Naive B cell (primary cell): ENCODE data around the gene TRIM13. TPM values are rescaled to one million over a fixed set of nuclear protein-coding genes. Genes with fewer than 3 reads are reported as not detected.
"Not testable (repeated sequence)": the region's sequence is repeated elsewhere in the genome, so short reads cannot be mapped to it uniquely, and the experiment has no call there.

Experiments
- ATAC-seq, 2 donors: fragments of 150-1000 bp; cut with Tn5 transposase; 2 replicates each; pipeline ENCODE4 v1.10.0; 2021; ENCODE audit warnings: low read depth in 2 of 2, mild to moderate bottlenecking in 2 of 2, moderate library complexity in 2 of 2
- DNase-seq: peaks from one replicate; pipeline ENCODE4 v3.0.0; 2022
- H3K27ac Mint-ChIP-seq, 6 donors: one replicate each; pipeline ENCODE4 v1.8.0; 2020 to 2022; ENCODE audit warnings: mild to moderate bottlenecking in 6 of 6, mixed read lengths in 6 of 6, moderate library complexity in 5 of 6, inconsistent platforms in 2 of 6
- H3K27me3 Mint-ChIP-seq, 3 donors: one replicate each; pipeline ENCODE4 v1.8.0; 2021 to 2022; ENCODE audit warnings: mixed read lengths in 3 of 3, mild to moderate bottlenecking in 1 of 3
- H3K36me3 Mint-ChIP-seq, 2 donors: one replicate each; pipeline ENCODE4 v1.8.0; 2020 to 2022; ENCODE audit warnings: mixed read lengths in 2 of 2, inconsistent platforms in 1 of 2, mild to moderate bottlenecking in 1 of 2
- H3K4me1 Mint-ChIP-seq, 3 donors: one replicate each; pipeline ENCODE4 v1.8.0; 2020 to 2022; ENCODE audit warnings: mixed read lengths in 3 of 3, inconsistent platforms in 1 of 3, mild to moderate bottlenecking in 1 of 3, moderate library complexity in 1 of 3
- H3K4me3 Mint-ChIP-seq, 8 donors: one replicate each; pipeline ENCODE4 v1.8.0; 2020 to 2022; ENCODE audit warnings: mild to moderate bottlenecking in 8 of 8, mixed read lengths in 8 of 8, moderate library complexity in 8 of 8, inconsistent platforms in 2 of 8
- H3K9me3 Mint-ChIP-seq, 7 donors: one replicate each; pipeline ENCODE4 v1.8.0; 2020 to 2022; ENCODE audit warnings: mixed read lengths in 7 of 7, mild to moderate bottlenecking in 5 of 7, inconsistent platforms in 2 of 7, moderate library complexity in 1 of 7
- polyA plus RNA-seq, 6 donors: library from polyadenylated mRNA; unstranded; fragments of 300-500 nt; fragmentation: Illumina TruSeq; gene quantifications; one replicate each; pipeline ENCODE4 v1.2.3, GENCODE V29; 2021; ENCODE audit warnings: low read depth in 6 of 6

Gene TRIM13
- polyA plus RNA-seq, 6 donors from 2014 or later: 27.4 to 42.0 (median 29.8) TPM

DNA sequence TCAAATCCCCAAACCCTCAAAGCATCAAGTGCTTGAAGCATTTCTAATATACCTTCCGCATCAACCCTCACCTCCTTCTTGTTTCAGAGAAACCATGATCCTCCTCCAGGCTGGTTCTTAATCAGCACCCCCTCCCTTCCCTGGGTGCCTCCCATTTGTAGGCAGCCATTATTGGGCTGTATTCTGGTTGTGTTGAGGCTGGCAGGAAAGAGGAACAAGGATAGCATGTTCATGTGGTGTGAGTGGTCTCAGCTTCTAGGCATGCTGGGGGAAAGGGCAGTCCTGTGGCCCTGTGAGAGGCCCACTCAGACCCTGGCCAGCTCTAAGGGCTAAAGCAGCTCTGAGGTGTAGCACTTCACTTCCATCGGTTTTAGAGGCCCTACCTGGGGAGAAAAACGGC, 18.9 kb upstream of the TRIM13 start:
- Mint-ChIP-seq H3K9me3 (no peaks in the 10 kb centered on the region), H3K27ac (peak overlapping the region in 2 of 6 donors; percentile 20 to 60), H3K4me1 (peaks cover 5 to 14% (median 8%) of the 10 kb centered on the region in 3 donors), H3K4me3 (no peak overlapping the region), H3K36me3 (no peaks in the 10 kb centered on the region), H3K27me3 (no peaks in the 10 kb centered on the region)
- DNase-seq (no peak), ATAC-seq (no peak)

DNA sequence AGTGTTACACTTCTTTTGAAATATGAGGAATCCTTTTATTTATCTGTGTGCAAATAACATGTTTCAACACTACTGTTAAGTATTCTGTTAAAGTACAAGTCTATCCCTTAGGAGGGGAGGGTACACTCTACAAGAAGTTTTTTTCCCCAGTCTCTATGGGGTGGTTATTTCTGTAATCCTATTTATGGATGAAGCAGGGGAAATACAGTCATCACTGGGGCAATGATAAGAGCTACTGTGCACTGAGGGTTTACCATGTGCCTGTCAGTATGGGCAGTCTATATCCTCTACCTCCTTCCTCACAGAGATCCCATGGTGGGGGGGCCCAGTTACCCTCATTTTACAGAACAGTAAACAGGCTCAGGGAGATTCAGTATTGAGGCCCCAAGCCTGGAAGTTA, 16.6 kb upstream of the TRIM13 start:
- ATAC-seq (no peak), DNase-seq (no peak)
- H3K4me1 Mint-ChIP-seq: peaks cover 8 to 14% (median 9%) of the 10 kb centered on the region in 3 donors
- H3K27me3 Mint-ChIP-seq: no peaks in the 10 kb centered on the region
- peak overlapping the region in 1 of 6 donors; percentile 56 for H3K27ac Mint-ChIP-seq
- no peaks in the 10 kb centered on the region for H3K9me3 Mint-ChIP-seq
- H3K4me3 Mint-ChIP-seq: no peak overlapping the region
- H3K36me3 Mint-ChIP-seq: no peaks in the 10 kb centered on the region

DNA sequence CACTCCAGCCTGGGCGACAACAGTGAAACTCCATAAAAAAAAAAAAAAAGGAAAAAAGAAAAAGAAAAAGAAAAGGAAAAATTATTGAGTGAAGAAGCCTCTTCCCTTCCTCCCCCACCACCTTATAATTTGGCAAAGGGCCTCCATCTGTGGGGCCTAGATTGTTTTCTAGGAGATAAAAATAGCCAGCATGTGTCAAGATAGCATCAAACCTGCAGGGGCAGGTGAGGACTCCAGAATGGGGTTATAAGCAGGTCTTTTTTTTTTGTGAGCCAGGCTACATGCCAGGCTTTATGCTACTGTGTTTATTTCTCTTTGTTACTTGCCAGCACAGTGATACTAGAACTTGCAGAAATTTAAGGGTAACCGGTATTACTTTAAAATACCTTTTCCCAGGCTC, 11.7 kb upstream of the TRIM13 start:
- DNase-seq (no peak), ATAC-seq (no peak)
- H3K9me3 Mint-ChIP-seq: no peaks in the 10 kb centered on the region
- H3K27me3 Mint-ChIP-seq: no peaks in the 10 kb centered on the region
- peak overlapping the region in 2 of 6 donors; percentile 43 to 59 for H3K27ac Mint-ChIP-seq
- H3K36me3 Mint-ChIP-seq: no peaks in the 10 kb centered on the region
- H3K4me3 Mint-ChIP-seq: no peak overlapping the region
- H3K4me1 Mint-ChIP-seq: peaks cover 4 to 11% (median 7%) of the 10 kb centered on the region in 3 donors

DNA sequence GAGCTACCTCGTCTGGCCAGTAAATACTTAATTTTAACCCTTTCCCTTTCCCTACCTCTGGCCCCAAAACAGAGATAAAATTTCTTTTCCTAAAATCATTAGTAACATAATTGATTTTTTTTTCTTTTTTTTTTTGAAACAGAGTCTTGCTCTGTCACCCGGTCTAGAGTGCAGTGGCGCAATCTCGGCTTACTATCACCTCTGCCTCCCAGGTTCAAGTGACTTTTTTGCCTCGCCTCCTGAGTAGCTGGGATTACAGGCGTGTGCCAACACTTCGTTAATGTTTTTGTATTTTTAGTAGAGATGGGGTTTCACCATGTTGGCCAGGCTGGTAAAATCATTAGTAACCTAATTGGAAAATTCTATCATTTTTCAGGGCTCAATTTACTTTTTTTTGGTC, 10.4 kb upstream of the TRIM13 start:
- no peak for DNase-seq
- no peak overlapping the region for H3K4me3 Mint-ChIP-seq
- ATAC-seq: no peak
- H3K27me3 Mint-ChIP-seq: no peaks in the 10 kb centered on the region
- H3K36me3 Mint-ChIP-seq: no peaks in the 10 kb centered on the region
- H3K4me1 Mint-ChIP-seq: peaks cover 5 to 11% (median 8%) of the 10 kb centered on the region in 3 donors
- no peak overlapping the region for H3K27ac Mint-ChIP-seq
- H3K9me3 Mint-ChIP-seq: no peaks in the 10 kb centered on the region

DNA sequence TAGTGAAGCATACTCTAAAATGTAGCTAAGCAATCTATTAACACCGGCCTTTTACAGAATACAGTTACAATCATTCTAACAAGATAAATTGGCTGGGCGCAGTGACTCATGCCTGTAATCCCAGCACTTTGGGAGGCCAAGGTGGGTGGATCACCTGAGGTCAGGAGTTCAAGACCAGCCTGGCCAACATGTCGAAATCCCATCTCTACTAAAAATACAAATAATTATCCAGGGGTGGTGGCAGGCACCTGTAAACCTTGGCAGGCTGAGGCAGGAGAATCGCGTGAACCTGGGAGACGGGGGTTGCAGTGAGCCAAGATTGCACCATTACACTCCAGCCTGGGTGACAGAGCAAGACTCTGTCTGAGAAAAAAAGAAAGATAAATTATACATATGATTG, 6.2 kb upstream of the TRIM13 start:
- not testable (repeated sequence) for H3K27me3 Mint-ChIP-seq, DNase-seq, H3K36me3 Mint-ChIP-seq, ATAC-seq, H3K9me3 Mint-ChIP-seq, H3K4me3 Mint-ChIP-seq
- Mint-ChIP-seq H3K4me1 (peaks cover 10 to 16% (median 12%) of the 10 kb centered on the region in 3 donors), H3K27ac (peak overlapping the region in 2 of 6 donors; percentile 22 to 63)

DNA sequence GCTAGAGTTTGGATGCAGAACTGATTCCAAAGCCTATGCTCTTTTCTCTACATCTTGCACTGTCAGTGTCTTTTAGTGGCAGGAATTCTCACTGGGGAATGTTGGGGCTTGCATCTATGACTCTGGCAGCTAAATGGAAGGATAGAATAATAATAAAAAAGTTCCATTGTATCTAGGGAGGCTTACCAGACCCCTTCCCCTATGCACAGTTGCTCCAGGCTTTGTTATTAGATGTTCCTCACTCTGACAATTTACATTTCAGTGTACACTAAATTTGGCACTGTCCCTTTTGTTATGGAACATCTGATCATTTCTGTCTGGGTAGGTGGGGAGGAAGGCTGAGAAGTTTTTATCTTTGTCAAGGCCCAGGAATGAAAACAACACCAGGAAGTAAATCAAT, 3.7 kb upstream of the TRIM13 start:
- Mint-ChIP-seq H3K36me3 (peaks cover 0 to 2% of the 10 kb centered on the region in 2 donors), H3K4me1 (peaks cover 15 to 28% (median 24%) of the 10 kb centered on the region in 3 donors), H3K9me3 (no peaks in the 10 kb centered on the region), H3K27ac (no peak overlapping the region), H3K4me3 (peak overlapping the region in 2 of 8 donors; percentile 1 to 15), H3K27me3 (no peaks in the 10 kb centered on the region)
- DNase-seq (no peak), ATAC-seq (no peak)

DNA sequence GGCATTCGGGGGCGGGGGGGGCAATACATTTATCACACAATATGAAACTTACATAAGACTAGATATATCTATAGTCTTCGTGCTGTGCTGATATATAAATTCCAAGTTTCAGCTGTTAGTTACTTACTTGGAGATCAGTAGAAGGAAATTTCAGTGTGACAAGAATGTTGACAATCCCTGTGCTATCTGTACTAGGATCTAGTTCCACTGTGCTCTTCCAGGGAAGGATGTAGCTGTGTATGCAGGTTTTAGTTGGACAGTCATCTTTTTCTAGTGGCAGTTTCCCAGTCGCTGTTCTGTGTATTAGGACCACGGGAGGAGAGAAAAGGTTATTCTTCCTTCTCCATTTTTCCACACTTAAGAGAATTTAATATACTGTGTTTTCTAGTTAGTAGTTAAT, 3.2 kb upstream of the TRIM13 start:
- no peak for ATAC-seq
- no peak for DNase-seq
- Mint-ChIP-seq H3K27ac (peak overlapping the region in 1 of 6 donors; percentile 8), H3K4me1 (peaks cover 19 to 33% (median 30%) of the 10 kb centered on the region in 3 donors), H3K36me3 (peaks cover 0 to 6% of the 10 kb centered on the region in 2 donors), H3K4me3 (peak overlapping the region in 1 of 8 donors; percentile 52), H3K9me3 (no peaks in the 10 kb centered on the region), H3K27me3 (no peaks in the 10 kb centered on the region)

DNA sequence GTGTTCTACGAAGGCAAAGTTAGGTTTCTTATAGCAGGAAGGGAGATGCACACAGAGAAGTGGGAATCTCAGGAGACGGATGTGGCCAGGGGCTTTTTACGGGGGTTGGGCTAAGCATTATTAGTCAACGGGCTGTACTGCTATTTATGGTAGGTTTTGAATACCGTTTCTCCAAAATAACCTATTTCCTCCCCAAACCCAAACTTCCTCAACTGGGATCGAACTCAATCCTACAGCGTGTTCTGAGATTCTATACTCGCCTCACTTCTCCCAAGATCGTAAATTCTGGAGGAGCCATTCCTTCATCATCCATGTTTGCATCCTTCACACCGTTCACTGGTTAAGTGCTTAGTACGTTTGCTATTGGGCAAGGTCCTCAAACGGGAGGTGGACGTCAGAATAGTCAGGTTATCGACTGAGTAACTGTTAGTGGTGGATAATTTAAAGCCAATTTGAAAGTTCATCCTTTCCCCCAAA, 1.2 kb upstream of the TRIM13 start:
- Mint-ChIP-seq H3K9me3 (no peaks in the 10 kb centered on the region), H3K27ac (peak overlapping the region; percentile 32 to 91 (median 85)), H3K4me1 (peaks cover 29 to 52% (median 48%) of the 10 kb centered on the region in 3 donors), H3K4me3 (peak overlapping the region; percentile 83 to 97 (median 88)), H3K36me3 (peaks cover 6 to 7% of the 10 kb centered on the region in 2 donors), H3K27me3 (no peaks in the 10 kb centered on the region)
- no peak for ATAC-seq
- DNase-seq: peak; percentile 19

DNA sequence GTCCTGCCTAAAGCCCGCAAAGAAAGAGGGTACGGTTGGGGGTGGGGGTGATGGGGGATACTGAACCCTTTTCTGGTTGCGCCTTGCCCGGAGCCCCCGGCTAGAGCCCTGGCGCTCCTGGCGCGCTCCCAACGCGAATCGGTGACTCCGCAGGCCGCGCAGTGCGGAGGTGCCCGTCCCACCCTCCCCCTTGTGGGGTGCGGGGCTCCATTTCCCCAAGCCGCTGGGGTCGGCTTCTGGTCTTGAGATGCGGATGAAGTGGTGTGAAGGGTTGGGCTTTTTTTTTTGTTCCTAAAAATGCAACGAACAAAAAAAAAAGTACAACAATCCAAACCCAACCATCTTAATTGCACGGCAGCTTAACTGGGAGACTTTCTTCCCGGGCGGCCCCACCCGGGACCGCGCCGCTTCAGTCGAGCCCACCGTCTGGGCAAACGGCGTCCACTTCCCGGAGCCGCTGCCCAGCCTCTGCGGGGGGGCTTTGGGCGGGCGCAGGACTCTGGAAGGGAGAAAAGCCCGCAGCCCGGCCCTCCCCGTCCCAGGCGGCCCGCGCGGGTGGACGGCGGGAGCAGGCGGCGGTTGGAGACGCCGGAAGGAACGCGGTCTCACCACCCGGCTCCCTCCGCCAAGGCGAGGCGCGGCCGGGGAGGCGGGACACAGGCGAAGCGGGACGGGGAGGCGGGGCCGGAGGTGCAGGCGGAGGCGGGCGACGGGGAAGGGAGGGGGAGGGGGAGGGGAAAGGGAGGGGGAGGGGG, 504 bp upstream of the TRIM13 start:
- H3K4me3 Mint-ChIP-seq: peak overlapping the region; percentile 83 to 97 (median 88)
- no peaks in the 10 kb centered on the region for H3K27me3 Mint-ChIP-seq
- H3K27ac Mint-ChIP-seq: peak overlapping the region; percentile 47 to 91 (median 85)
- H3K4me1 Mint-ChIP-seq: peaks cover 29 to 58% (median 52%) of the 10 kb centered on the region in 3 donors
- no peaks in the 10 kb centered on the region for H3K9me3 Mint-ChIP-seq
- peaks cover 6 to 7% of the 10 kb centered on the region in 2 donors for H3K36me3 Mint-ChIP-seq
- DNase-seq (peak; percentile 86), ATAC-seq (peak; percentile 56 to 65)

DNA sequence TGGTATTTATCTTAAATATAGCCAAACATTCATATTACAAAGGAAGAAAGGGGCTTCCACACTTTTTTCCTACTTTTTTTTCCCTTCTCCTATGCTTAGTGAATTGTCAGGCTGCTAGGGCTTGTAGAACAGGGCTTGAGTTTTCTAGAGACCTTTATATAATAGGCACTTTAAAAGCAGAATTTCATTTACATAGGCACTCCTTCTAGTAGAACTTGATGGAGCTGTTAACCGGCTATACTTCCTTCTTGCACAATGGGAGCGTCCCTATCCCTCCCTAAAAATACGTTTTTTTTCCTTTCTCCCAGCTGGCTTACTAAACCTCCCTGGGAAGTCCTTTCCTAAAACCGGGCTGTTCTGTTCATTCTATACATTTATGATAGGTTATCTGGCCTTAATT, 1.1 kb downstream of the TRIM13 start:
- no peak for ATAC-seq
- Mint-ChIP-seq H3K27ac (peak overlapping the region in 4 of 6 donors; percentile 21 to 97 (median 90)), H3K4me3 (peak overlapping the region; percentile 83 to 97 (median 93)), H3K36me3 (peaks cover 7 to 10% of the 10 kb centered on the region in 2 donors), H3K9me3 (no peaks in the 10 kb centered on the region), H3K4me1 (peaks cover 25 to 63% (median 56%) of the 10 kb centered on the region in 3 donors), H3K27me3 (no peaks in the 10 kb centered on the region)
- DNase-seq: no peak

DNA sequence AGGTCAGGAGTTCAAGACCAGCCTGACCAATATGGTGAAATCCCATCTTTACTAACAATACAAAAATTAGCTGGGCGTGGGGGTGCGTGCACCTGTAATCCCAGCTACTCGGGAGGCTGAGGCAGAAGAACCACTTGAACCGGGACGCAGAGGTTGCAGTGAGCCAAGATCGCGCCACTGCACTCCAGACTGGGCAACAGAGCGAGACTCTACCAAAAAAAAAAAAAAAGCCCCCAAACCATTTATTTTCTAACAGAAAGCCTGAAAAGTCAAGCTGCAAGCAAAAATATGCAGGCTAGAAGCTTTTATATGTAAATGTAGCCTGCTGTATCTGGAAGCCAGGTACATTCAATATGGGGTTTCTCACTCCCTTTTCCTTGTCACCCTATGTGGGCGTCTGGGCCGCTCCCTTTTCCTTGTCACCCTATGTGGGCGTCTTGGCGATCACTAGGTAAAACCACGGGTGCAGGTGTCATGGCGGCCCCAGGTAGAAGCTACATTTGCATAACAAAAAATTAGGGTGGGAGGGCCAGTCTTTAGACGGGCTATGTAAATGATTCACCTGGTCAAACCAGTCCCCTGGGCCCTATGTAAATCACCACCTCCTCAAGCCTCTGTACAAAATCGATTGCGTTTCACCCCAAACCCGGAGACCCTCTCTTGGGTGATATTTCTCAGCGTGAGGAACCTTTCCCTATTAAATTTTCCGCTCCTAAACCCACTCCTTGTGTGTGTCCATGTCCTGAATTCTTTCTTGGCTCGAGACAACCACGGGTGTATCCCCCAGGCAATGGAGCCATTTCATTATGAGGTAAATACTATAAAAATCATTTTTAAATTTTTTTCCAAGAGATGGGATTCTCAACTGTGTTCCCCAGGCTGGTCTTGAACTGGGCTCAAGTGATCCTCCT, 2.1 kb downstream of the TRIM13 start:
- H3K4me3 Mint-ChIP-seq: peak overlapping the region; percentile 83 to 97 (median 93)
- DNase-seq: no peak
- ATAC-seq: no peak
- peaks cover 25 to 71% (median 63%) of the 10 kb centered on the region in 3 donors for H3K4me1 Mint-ChIP-seq
- H3K36me3 Mint-ChIP-seq: peaks cover 7 to 10% of the 10 kb centered on the region in 2 donors
- H3K27ac Mint-ChIP-seq: peak overlapping the region in 3 of 6 donors; percentile 57 to 89 (median 76)
- H3K27me3 Mint-ChIP-seq: no peaks in the 10 kb centered on the region
- no peaks in the 10 kb centered on the region for H3K9me3 Mint-ChIP-seq

DNA sequence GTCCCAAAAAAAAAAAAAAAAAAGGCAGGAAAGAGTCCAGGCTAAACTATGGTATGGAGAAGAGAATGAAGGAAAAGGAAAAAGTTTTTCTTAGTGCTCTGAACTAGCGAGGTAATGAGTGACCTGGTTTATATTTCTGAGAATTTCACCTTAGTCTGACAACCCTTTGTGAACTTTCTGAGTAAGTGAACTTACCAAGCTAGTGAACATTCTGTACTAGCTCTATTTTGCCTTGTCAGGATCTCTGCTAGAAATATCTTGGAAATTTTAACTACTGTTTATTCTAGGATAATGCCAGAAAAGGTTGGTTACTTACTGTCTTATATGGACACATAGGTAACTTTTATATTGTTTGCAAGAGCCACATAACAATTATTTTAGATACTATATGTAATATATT, 4.4 kb downstream of the TRIM13 start:
- Mint-ChIP-seq H3K27me3 (no peaks in the 10 kb centered on the region), H3K4me1 (peaks cover 22 to 80% (median 64%) of the 10 kb centered on the region in 3 donors), H3K36me3 (peaks cover 14 to 15% of the 10 kb centered on the region in 2 donors), H3K9me3 (peaks cover 0 to 2% (median 0%) of the 10 kb centered on the region in 7 donors), H3K4me3 (no peak overlapping the region), H3K27ac (peak overlapping the region in 2 of 6 donors; percentile 57 to 83)
- no peak for ATAC-seq
- no peak for DNase-seq

DNA sequence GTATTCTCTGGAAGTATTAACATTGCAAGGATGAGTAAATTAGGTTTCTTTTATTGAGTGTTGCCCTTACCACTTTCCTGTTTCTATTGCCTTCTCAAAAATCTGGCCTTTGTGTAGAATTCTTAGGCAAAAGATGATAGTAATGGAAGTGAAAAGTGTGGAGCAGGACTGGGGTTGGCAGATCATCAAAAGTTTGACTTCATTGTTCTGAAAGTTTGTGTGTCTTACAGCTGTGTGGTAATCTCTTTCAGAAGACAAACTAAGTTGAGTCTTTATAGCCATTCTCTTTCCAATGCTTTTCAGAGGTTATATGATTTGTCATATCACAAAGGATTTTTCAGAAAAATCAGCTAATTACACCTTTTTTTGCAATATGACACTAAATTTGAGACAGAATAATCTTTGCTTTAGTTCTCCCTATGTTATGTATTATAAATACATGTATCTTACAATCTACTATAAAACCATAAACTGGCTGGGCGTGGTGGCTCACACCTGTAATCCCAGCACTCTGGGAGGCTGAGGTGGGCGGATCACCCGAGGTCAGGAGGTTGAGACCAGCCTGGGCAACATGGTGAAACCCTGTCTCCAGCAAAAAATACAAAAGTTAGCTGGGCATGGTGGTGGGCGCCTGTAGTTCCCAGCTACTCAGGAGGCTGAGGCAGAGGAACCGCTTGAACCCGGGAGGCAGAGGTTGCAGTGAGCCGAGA, 9.7 kb downstream of the TRIM13 start:
- Mint-ChIP-seq H3K4me1 (peaks cover 9 to 50% (median 31%) of the 10 kb centered on the region in 3 donors), H3K4me3 (no peak overlapping the region), H3K27ac (peak overlapping the region; percentile 10 to 94 (median 83)), H3K27me3 (no peaks in the 10 kb centered on the region), H3K9me3 (peaks cover 0 to 2% (median 0%) of the 10 kb centered on the region in 7 donors), H3K36me3 (peaks cover 7 to 12% of the 10 kb centered on the region in 2 donors)
- ATAC-seq (no peak), DNase-seq (no peak)
